ENCODE results near the gene AK9.

- no peak for TF ChIP-seq CTCF (IDR thresholded peaks at IDR 0.05)
- TF ChIP-seq POLR2AphosphoS5 (IDR thresholded peaks at IDR 0.05; ENCODE audit: low read depth, low read length), result no peak
Observed at GRCh38 chr6:109477725-109478124, 213.3 kb downstream of the AK9 start.
